Measurements from ENCODE around the gene HIVEP1.

DNA sequence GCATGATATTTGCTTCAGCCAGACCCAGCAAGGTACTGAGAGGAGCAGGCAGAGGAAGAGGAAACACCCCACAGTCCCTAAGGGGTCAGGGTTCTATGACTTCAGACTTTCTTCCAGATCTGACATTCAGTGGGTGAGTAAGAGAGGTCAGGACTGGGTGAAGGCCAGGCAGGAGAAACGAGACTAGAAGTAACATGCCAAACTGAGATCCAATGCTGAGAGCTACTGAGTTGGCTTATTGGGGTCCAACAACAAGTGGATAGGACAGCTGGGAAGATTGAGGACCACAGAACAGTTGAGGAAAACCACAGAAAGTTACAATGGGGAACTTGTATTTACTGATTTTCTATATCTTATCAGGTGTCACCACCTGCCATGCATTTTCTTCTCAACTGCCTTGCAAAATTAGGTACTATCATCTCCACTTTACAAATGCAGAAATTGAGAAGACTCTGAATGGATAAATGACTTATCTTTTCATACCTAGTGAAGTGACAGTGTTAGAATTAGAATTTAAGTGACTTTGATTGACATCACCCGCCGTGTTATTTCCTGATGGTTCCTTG lies 43.8 kb upstream of the HIVEP1 start:
- TF ChIP-seq POLR2A (IDR thresholded peaks at IDR 0.05; ENCODE audit: low read depth, low read length) (no peak), TAF1 (IDR thresholded peaks at IDR 0.05; ENCODE audit: borderline replicate concordance, low read depth, low read length) (no peak)

All from GM12892 (cell line).